ENCODE data around the gene CLTCL1.
"Not testable (repeated sequence)": the region's sequence is repeated elsewhere in the genome, so short reads cannot be mapped to it uniquely, and the experiment has no call there.

The CLTCL1 gene

DNA sequence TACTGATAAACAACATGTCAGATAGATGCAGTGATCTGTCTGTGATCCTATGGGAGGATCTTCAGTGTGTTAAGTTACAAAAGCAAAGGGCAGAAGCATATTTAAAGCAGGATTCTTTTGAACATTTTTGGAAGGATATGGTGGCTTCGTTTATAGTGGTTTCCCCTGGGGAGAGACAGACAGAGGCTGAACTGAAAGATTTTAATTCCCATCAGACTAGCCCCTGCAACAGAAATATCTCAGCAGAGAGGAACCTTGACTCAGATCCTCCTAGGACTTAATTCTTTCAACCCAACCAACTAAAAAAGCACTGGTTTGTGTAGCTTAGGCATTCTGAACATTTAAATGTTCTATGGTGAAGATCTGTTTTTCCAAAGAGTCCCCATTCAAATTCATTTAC, 5.7 kb downstream of the CLTCL1 start:
- H2AFZ ChIP-seq = no peak overlapping the region
- H3K27me3 ChIP-seq (ENCODE audit: control insufficient read depth, insufficient read depth, low read length) = no peaks in the 10 kb centered on the region
- no peaks in the 10 kb centered on the region for H3K79me2 ChIP-seq
- H3K27ac ChIP-seq = no peak overlapping the region
- H3K9ac ChIP-seq = no peak overlapping the region
- TF ChIP-seq CTCF (IDR thresholded peaks at IDR 0.05) = no peak
- no peaks in the 10 kb centered on the region for H3K9me3 ChIP-seq (ENCODE audit: control insufficient read depth, low read length)
- no peak overlapping the region for H3K4me3 ChIP-seq (ENCODE audit: low read depth, low read length)
- no peak overlapping the region for H3K4me2 ChIP-seq (ENCODE audit: low read length)
- H3K4me1 ChIP-seq = no peaks in the 10 kb centered on the region
- no peaks in the 10 kb centered on the region for H3K36me3 ChIP-seq (ENCODE audit: control insufficient read depth, insufficient read depth, low read length)

GRCh38 chr22:19279143-19279542, 12.4 kb downstream of the CLTCL1 start:
- H3K27me3 ChIP-seq (ENCODE audit: control insufficient read depth, insufficient read depth, low read length); H3K4me1 ChIP-seq; H3K9ac ChIP-seq; H3K4me2 ChIP-seq (ENCODE audit: low read length); H3K36me3 ChIP-seq (ENCODE audit: control insufficient read depth, insufficient read depth, low read length); H2AFZ ChIP-seq; H3K4me3 ChIP-seq (ENCODE audit: low read depth, low read length); H3K27ac ChIP-seq; H3K79me2 ChIP-seq; H3K9me3 ChIP-seq (ENCODE audit: control insufficient read depth, low read length): not testable (repeated sequence)

DNA sequence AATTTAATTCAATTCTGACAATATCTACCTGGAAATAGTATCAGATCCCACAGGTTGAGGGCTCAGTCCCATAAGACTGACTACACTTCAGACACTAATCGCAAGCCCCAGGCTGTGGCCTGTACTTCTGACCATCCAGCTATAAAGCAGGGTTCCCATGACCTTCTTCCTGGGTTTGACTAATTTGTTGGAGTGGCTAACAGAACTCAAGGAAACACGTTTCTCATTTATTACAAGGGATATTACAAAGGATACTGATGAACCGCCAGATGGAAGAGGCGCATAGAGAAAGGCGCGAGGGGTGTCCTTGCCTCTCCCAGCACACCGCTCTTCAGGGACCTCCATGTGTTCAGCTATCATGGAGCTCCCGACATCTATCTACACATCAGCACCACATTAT, 13.7 kb downstream of the CLTCL1 start:
- no peak overlapping the region for H3K4me2 ChIP-seq (ENCODE audit: low read length)
- H3K27me3 ChIP-seq (ENCODE audit: control insufficient read depth, insufficient read depth, low read length) = no peaks in the 10 kb centered on the region
- H3K36me3 ChIP-seq (ENCODE audit: control insufficient read depth, insufficient read depth, low read length) = no peaks in the 10 kb centered on the region
- no peaks in the 10 kb centered on the region for H3K9me3 ChIP-seq (ENCODE audit: control insufficient read depth, low read length)
- no peak overlapping the region for H3K9ac ChIP-seq
- no peak overlapping the region for H2AFZ ChIP-seq
- TF ChIP-seq CTCF (IDR thresholded peaks at IDR 0.05) = no peak
- H3K4me1 ChIP-seq = no peaks in the 10 kb centered on the region
- H3K79me2 ChIP-seq = no peaks in the 10 kb centered on the region
- no peak overlapping the region for H3K27ac ChIP-seq
- no peak overlapping the region for H3K4me3 ChIP-seq (ENCODE audit: low read depth, low read length)

DNA sequence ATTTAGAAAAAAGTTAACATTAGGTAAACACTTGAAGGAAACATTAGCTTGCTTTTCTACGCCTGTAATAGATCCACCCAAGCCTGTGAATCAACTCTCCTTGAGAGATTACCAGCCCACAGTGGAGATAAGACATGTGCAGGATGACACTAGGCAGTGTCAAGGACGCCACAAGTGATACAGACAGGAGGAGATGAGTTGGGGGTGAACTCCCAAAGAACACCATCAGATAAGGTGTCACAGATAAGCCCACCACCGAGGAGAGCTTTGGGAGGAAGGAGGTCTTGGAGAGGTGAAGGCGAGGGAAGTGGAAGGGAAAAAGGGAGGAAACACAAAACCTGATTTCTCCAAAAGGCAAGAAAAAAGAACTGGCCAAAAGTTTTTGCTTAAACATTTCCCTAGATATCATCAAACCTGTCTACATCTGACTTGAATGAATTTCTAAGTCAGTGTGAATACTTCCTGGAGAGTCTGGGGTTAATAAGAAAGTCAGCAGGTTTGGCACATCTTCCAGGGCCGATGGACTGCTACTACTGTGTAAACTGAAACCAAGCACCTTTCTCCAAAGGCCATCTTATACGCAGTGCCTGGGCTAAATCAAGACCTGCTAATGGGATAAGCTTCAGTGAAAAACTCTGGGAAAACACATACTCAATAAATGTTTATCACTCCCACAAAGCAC, 15.5 kb downstream of the CLTCL1 start:
- Histone ChIP-seq H3K4me1 (no peaks in the 10 kb centered on the region), H3K9ac (no peak overlapping the region), H3K4me2 (ENCODE audit: low read length) (peak overlapping the region; percentile 38), H3K27ac (no peak overlapping the region), H3K9me3 (ENCODE audit: control insufficient read depth, low read length) (no peaks in the 10 kb centered on the region), H3K27me3 (ENCODE audit: control insufficient read depth, insufficient read depth, low read length) (no peaks in the 10 kb centered on the region), H3K36me3 (ENCODE audit: control insufficient read depth, insufficient read depth, low read length) (no peaks in the 10 kb centered on the region), H2AFZ (no peak overlapping the region), H3K79me2 (no peaks in the 10 kb centered on the region), H3K4me3 (ENCODE audit: low read depth, low read length) (no peak overlapping the region)
- TF ChIP-seq CTCF (IDR thresholded peaks at IDR 0.05) = no peak

DNA sequence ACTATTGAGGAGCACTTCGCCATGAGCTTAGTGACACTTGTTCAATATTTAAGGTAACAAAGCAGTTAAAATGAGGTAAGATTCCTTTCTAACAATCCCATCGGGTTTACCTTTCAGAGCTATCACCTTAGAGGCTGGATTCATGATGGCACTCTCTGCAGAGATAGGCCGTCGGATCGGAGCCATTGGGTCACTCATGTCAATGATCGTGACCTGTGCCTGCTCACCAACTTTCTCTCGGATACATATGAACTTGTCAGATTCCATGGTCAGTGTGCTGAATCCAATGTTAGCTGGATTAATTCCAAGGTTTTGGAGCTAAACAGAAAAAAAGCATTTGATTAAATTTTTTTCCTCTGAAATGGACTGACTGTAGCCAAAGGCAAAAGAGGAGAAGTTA, 16.0 kb downstream of the CLTCL1 start:
- no peak for TF ChIP-seq CTCF (IDR thresholded peaks at IDR 0.05)

More for the DNA sequence above, 16.0 kb downstream of the CLTCL1 start:
- H3K4me3 ChIP-seq (ENCODE audit: low read depth, low read length) = no peak overlapping the region
- H3K27ac ChIP-seq = no peak overlapping the region
- no peaks in the 10 kb centered on the region for H3K9me3 ChIP-seq (ENCODE audit: control insufficient read depth, low read length)
- no peaks in the 10 kb centered on the region for H3K79me2 ChIP-seq
- H3K4me2 ChIP-seq (ENCODE audit: low read length) = no peak overlapping the region
- H3K4me1 ChIP-seq = no peaks in the 10 kb centered on the region
- no peak overlapping the region for H2AFZ ChIP-seq
- no peak overlapping the region for H3K9ac ChIP-seq
- H3K36me3 ChIP-seq (ENCODE audit: control insufficient read depth, insufficient read depth, low read length) = no peaks in the 10 kb centered on the region
- H3K27me3 ChIP-seq (ENCODE audit: control insufficient read depth, insufficient read depth, low read length) = no peaks in the 10 kb centered on the region
